ENCODE data around the gene PGLYRP3. TPM values are rescaled to one million over a fixed set of nuclear protein-coding genes. Genes with fewer than 3 reads are reported as not detected.

The PGLYRP3 gene
- total and polyA plus RNA-seq, 2 of the 8 experiments (the other 6 are each of a cell fraction or from before 2014, with no cell fraction given) = not detected

GRCh38 chr1:153357076-153357852 is 44.5 kb upstream of the PGLYRP3 start:
- POLR2A ChIA-PET (ENCODE audit: partially characterized antibody) = no interaction called here
- peak overlapping the region; percentile 16 for H3K4ac ChIP-seq (replicated peaks; ENCODE audit: insufficient read length, low read depth, low read length)
- no peak overlapping the region for H2AFZ ChIP-seq (ENCODE audit: low read length)
- WGBS, 2 experiments (ENCODE audit: extremely low coverage in 1 of 2, insufficient coverage in 1 of 2, insufficient read length in 1 of 2, insufficient replicate concordance in 2 of 2, low coverage in 1 of 2, low lambda C conversion rate in 2 of 2, missing lambda C conversion rate in 1 of 2) = 87% methylated on average over 10 of the region's 10 CpGs; no CpG with 5 or more reads in 1 of the 2 experiments
- H3K9me3 ChIP-seq (ENCODE audit: insufficient read depth in 2 of 2, low read depth in 1 of 2, low read length in 1 of 2) = no peaks in the 10 kb centered on the region
- H3K56ac ChIP-seq (replicated peaks; ENCODE audit: insufficient read length, low read depth, low read length) = no peak overlapping the region
- CTCF ChIA-PET (ENCODE audit: partially characterized antibody) = interaction anchor here (0.6 to 2.7 kb wide), 13 partner anchors 14 to 213 kb away, joined by 3 to 32 read pairs (median 4); no protein-coding TSS in a partner anchor
- no peaks in the 10 kb centered on the region for H3K27me3 ChIP-seq (replicated peaks in 1 of 4; ENCODE audit: control insufficient read depth in 3 of 4, extremely low read depth in 1 of 4, insufficient read depth in 3 of 4, low read length in 3 of 4)
- FAIRE-seq = no peak
- no peak overlapping the region for H3K9ac ChIP-seq (replicated peaks in 1 of 4; ENCODE audit: extremely low read depth in 1 of 4, low read depth in 3 of 4, low read length in 3 of 4)
- no peak overlapping the region for H2BK20ac ChIP-seq (ENCODE audit: low read length)
- no peaks in the 10 kb centered on the region for H3K79me1 ChIP-seq (ENCODE audit: low read depth, low read length)
- no peaks in the 10 kb centered on the region for H3K36me3 ChIP-seq (ENCODE audit: control insufficient read depth in 2 of 4, insufficient read depth in 4 of 4, low read length in 3 of 4)
- no peak overlapping the region for H3K18ac ChIP-seq (ENCODE audit: extremely low read depth, low read length)
- no peak overlapping the region for H3K23ac ChIP-seq (ENCODE audit: insufficient read length)
- H4K8ac ChIP-seq (ENCODE audit: extremely low read depth, insufficient read depth, low read length) = peak overlapping the region; percentile 31; the same call in 1 of the 2 replicates
- no peak overlapping the region for H2BK12ac ChIP-seq (ENCODE audit: low read depth, low read length)
- H3K79me2 ChIP-seq (ENCODE audit: control insufficient read depth in 1 of 2, insufficient read depth in 2 of 2, low read length in 2 of 2) = no peaks in the 10 kb centered on the region
- H4K91ac ChIP-seq (replicated peaks; ENCODE audit: insufficient read length, low read length) = no peak overlapping the region
- no peaks in the 10 kb centered on the region for H4K20me1 ChIP-seq (replicated peaks in 1 of 2; ENCODE audit: control insufficient read depth in 1 of 2, insufficient read depth in 2 of 2, low read length in 2 of 2)
- no peak overlapping the region for H3K14ac ChIP-seq (ENCODE audit: insufficient read length)
- no peaks in the 10 kb centered on the region; a peak in 1 of 7 replicates for H3K4me1 ChIP-seq (replicated peaks in 1 of 4; ENCODE audit: control insufficient read depth in 3 of 4, insufficient read depth in 4 of 4, low read length in 3 of 4)
- H2BK15ac ChIP-seq (ENCODE audit: low read length) = no peak overlapping the region
- no peak overlapping the region for H2BK5ac ChIP-seq (ENCODE audit: low read depth, low read length)
- DNase-seq (ENCODE audit: low read depth in 1 of 2, low spot score in 2 of 2) = no peak
- no peak overlapping the region for H2AK5ac ChIP-seq (ENCODE audit: low read depth, low read length)
- no peak overlapping the region for H4K5ac ChIP-seq (ENCODE audit: insufficient read length, low read depth, low read length)
- no peak overlapping the region for H2BK120ac ChIP-seq (replicated peaks; ENCODE audit: low read depth, low read length)
- no peaks in the 10 kb centered on the region for H3K23me2 ChIP-seq (ENCODE audit: low read depth, low read length)
- H3K4me2 ChIP-seq (ENCODE audit: insufficient read depth in 1 of 2, low read depth in 2 of 2, low read length in 2 of 2) = no peak overlapping the region
- no peak overlapping the region for H3K4me3 ChIP-seq (ENCODE audit: extremely low read depth in 1 of 4, insufficient read depth in 2 of 4, low read depth in 3 of 4, low read length in 4 of 4)
- no peak overlapping the region for H3K27ac ChIP-seq (ENCODE audit: low read depth, low read length)
- TF ChIP-seq SIN3A (conservative IDR thresholded peaks at IDR 0.05 in 1 of 2, IDR thresholded peaks at IDR 0.05 in 1 of 2; ENCODE audit: low read depth in 1 of 2, low read length in 2 of 2) = no peak
- TF ChIP-seq CBX8 (IDR thresholded peaks at IDR 0.05; ENCODE audit: borderline replicate concordance, low read depth, low read length) = no peak
- no peak for TF ChIP-seq CTBP2 (IDR thresholded peaks at IDR 0.05; ENCODE audit: borderline replicate concordance, insufficient read depth, insufficient read length, low read length)
- TF ChIP-seq SUZ12 (IDR thresholded peaks at IDR 0.05; ENCODE audit: low read length) = no peak
- TF ChIP-seq BCL11A (IDR thresholded peaks at IDR 0.05; ENCODE audit: low read depth in 2 of 2, low read length in 2 of 2) = no peak
- TF ChIP-seq TEAD4 (IDR thresholded peaks at IDR 0.05; ENCODE audit: low read depth, low read length) = no peak
- TF ChIP-seq TCF12 (IDR thresholded peaks at IDR 0.05; ENCODE audit: low read depth, low read length) = no peak
- TF ChIP-seq KDM1A (IDR thresholded peaks at IDR 0.05; ENCODE audit: borderline replicate concordance, low read length) = no peak
- TF ChIP-seq HDAC2 (IDR thresholded peaks at IDR 0.05; ENCODE audit: borderline replicate concordance in 1 of 2, low read depth in 2 of 2, low read length in 2 of 2) = no peak
- no peak for TF ChIP-seq HDAC6 (IDR thresholded peaks at IDR 0.05; ENCODE audit: low read depth, low read length)
- no peak for TF ChIP-seq EZH2 (IDR thresholded peaks at IDR 0.05; ENCODE audit: low read depth, low read length, severe bottlenecking)
- TF ChIP-seq GABPA (IDR thresholded peaks at IDR 0.05; ENCODE audit: borderline replicate concordance, insufficient read depth, low read length) = no peak

Data from H1 (cell line).